Measurements from ENCODE around the gene STARD3. TPM values are rescaled to one million over a fixed set of nuclear protein-coding genes. Genes with fewer than 3 reads are reported as not detected.

Gene STARD3
- polyA plus RNA-seq, 1 donor from 2014 or later: 105 TPM

GRCh38 chr17:39601758-39602532, 35.0 kb upstream of the STARD3 start:
- Histone ChIP-seq H3K27me3 (ENCODE audit: insufficient read depth, low read depth, low read length) (peaks cover 100% of the 10 kb centered on the region), H3K9me2 (ENCODE audit: insufficient read depth, low read length) (no peaks in the 10 kb centered on the region), H4K20me1 (ENCODE audit: insufficient read depth) (peaks cover 4% of the 10 kb centered on the region), H2AFZ (ENCODE audit: low read depth, low read length) (no peak overlapping the region), H3K9me3 (ENCODE audit: low read length) (no peaks in the 10 kb centered on the region), H3K27ac (ENCODE audit: low read length) (no peak overlapping the region), H3K9ac (ENCODE audit: low read length) (no peak overlapping the region), H3K4me3 (ENCODE audit: low read length) (no peak overlapping the region), H3K36me3 (ENCODE audit: insufficient read depth, low read length) (no peaks in the 10 kb centered on the region), H3K4me2 (ENCODE audit: low read length) (no peak overlapping the region), H3K79me2 (replicated peaks; ENCODE audit: insufficient read depth, low read length) (no peaks in the 10 kb centered on the region), H3F3A (ENCODE audit: insufficient read depth, low read length, poor library complexity, severe bottlenecking) (no peaks in the 10 kb centered on the region)
- no peak for TF ChIP-seq POLR2AphosphoS5 (IDR thresholded peaks at IDR 0.05)
- no peak for TF ChIP-seq EP300 (conservative IDR thresholded peaks at IDR 0.05; ENCODE audit: poor library complexity, severe bottlenecking)
- no peak for TF ChIP-seq SMC3 (conservative IDR thresholded peaks at IDR 0.05; ENCODE audit: poor library complexity)
- no peak for TF ChIP-seq MXI1 (conservative IDR thresholded peaks at IDR 0.05; ENCODE audit: poor library complexity, severe bottlenecking)
- no peak for TF ChIP-seq REST (IDR thresholded peaks at IDR 0.05; ENCODE audit: borderline replicate concordance)
- no peak for TF ChIP-seq RAD21 (conservative IDR thresholded peaks at IDR 0.05)
- TF ChIP-seq EZH2 (IDR thresholded peaks at IDR 0.05; ENCODE audit: borderline replicate concordance, insufficient read depth, low read length, poor library complexity, severe bottlenecking): no peak
- TF ChIP-seq TAF1 (IDR thresholded peaks at IDR 0.05; ENCODE audit: low read depth): no peak
- TF ChIP-seq CTCF (IDR thresholded peaks at IDR 0.05; ENCODE audit: poor library complexity, severe bottlenecking): no peak

GRCh38 chr17:39602533-39603303, 34.2 kb upstream of the STARD3 start:
- H3K4me3 ChIP-seq (ENCODE audit: low read length): no peak overlapping the region
- no peaks in the 10 kb centered on the region for H3K79me2 ChIP-seq (replicated peaks; ENCODE audit: insufficient read depth, low read length)
- peaks cover 4% of the 10 kb centered on the region for H4K20me1 ChIP-seq (ENCODE audit: insufficient read depth)
- H2AFZ ChIP-seq (ENCODE audit: low read depth, low read length): no peak overlapping the region
- peaks cover 100% of the 10 kb centered on the region for H3K27me3 ChIP-seq (ENCODE audit: insufficient read depth, low read depth, low read length)
- H3K9me3 ChIP-seq (ENCODE audit: low read length): no peaks in the 10 kb centered on the region
- no peak overlapping the region for H3K9ac ChIP-seq (ENCODE audit: low read length)
- H3K27ac ChIP-seq (ENCODE audit: low read length): no peak overlapping the region
- no peaks in the 10 kb centered on the region for H3K36me3 ChIP-seq (ENCODE audit: insufficient read depth, low read length)
- H3F3A ChIP-seq (ENCODE audit: insufficient read depth, low read length, poor library complexity, severe bottlenecking): no peaks in the 10 kb centered on the region
- H3K4me2 ChIP-seq (ENCODE audit: low read length): no peak overlapping the region
- H3K9me2 ChIP-seq (ENCODE audit: insufficient read depth, low read length): no peaks in the 10 kb centered on the region
- no peak for TF ChIP-seq CTCF (IDR thresholded peaks at IDR 0.05; ENCODE audit: poor library complexity, severe bottlenecking)
- no peak for TF ChIP-seq TAF1 (IDR thresholded peaks at IDR 0.05; ENCODE audit: low read depth)
- no peak for TF ChIP-seq MXI1 (conservative IDR thresholded peaks at IDR 0.05; ENCODE audit: poor library complexity, severe bottlenecking)
- no peak for TF ChIP-seq EP300 (conservative IDR thresholded peaks at IDR 0.05; ENCODE audit: poor library complexity, severe bottlenecking)
- no peak for TF ChIP-seq SMC3 (conservative IDR thresholded peaks at IDR 0.05; ENCODE audit: poor library complexity)
- TF ChIP-seq REST (IDR thresholded peaks at IDR 0.05; ENCODE audit: borderline replicate concordance): no peak
- TF ChIP-seq EZH2 (IDR thresholded peaks at IDR 0.05; ENCODE audit: borderline replicate concordance, insufficient read depth, low read length, poor library complexity, severe bottlenecking): no peak
- TF ChIP-seq RAD21 (conservative IDR thresholded peaks at IDR 0.05): no peak
- no peak for TF ChIP-seq POLR2AphosphoS5 (IDR thresholded peaks at IDR 0.05)

Data from neural cell (in vitro differentiated cells).